ENCODE results near the gene C11orf86.

Gene C11orf86

DNA sequence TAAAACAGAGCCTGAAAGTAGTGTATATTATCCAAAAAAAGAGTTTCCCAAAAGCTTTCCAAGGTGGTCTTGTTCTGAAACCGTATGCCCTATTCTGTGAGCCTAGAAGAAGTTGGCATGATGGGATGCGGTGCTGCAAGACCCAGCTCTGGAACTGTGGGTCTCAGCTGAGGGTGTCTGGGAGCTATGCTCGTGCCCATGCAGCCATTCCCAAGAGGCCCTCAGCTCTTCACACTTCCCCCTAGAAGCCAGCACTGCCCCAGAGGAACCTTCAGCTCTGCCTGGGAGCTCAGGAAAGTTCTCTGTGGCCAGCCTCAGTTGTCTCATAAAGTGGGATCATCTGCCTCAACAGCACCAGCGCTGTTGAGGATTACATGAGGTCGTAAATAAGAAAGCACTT, 41.4 kb downstream of the C11orf86 start:
- no peak for DNase-seq
- TF ChIP-seq, protein P1, sequence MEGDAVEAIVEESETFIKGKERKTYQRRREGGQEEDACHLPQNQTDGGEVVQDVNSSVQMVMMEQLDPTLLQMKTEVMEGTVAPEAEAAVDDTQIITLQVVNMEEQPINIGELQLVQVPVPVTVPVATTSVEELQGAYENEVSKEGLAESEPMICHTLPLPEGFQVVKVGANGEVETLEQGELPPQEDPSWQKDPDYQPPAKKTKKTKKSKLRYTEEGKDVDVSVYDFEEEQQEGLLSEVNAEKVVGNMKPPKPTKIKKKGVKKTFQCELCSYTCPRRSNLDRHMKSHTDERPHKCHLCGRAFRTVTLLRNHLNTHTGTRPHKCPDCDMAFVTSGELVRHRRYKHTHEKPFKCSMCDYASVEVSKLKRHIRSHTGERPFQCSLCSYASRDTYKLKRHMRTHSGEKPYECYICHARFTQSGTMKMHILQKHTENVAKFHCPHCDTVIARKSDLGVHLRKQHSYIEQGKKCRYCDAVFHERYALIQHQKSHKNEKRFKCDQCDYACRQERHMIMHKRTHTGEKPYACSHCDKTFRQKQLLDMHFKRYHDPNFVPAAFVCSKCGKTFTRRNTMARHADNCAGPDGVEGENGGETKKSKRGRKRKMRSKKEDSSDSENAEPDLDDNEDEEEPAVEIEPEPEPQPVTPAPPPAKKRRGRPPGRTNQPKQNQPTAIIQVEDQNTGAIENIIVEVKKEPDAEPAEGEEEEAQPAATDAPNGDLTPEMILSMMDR (IDR thresholded peaks at IDR 0.05; ENCODE audit: borderline replicate concordance, extremely low read depth, low read length, poor library complexity, severe bottlenecking): no peak
- no peak for TF ChIP-seq EZH2 (IDR thresholded peaks at IDR 0.05; ENCODE audit: borderline replicate concordance, low read depth, low read length, severe bottlenecking)
- H3K27ac ChIP-seq (ENCODE audit: low read length): no peak overlapping the region
- no peaks in the 10 kb centered on the region for H3K79me2 ChIP-seq (ENCODE audit: insufficient read depth, low read length)
- no peak for ATAC-seq (ENCODE audit: insufficient read depth, low read depth)
- no peak overlapping the region for H2AFZ ChIP-seq (ENCODE audit: low read depth, low read length)
- H3K4me1 ChIP-seq (ENCODE audit: insufficient read depth, low read length): no peaks in the 10 kb centered on the region
- no peak overlapping the region for H3K4me3 ChIP-seq (ENCODE audit: low read depth in 1 of 2, low read length in 2 of 2)
- H4K20me1 ChIP-seq (ENCODE audit: insufficient read depth, low read length): peaks cover 4% of the 10 kb centered on the region; the same call in 1 of the 2 replicates
- no peaks in the 10 kb centered on the region for H3K27me3 ChIP-seq (ENCODE audit: insufficient read depth, low read length, poor library complexity)
- no peaks in the 10 kb centered on the region for H3K9me3 ChIP-seq (ENCODE audit: insufficient read depth, low read length, severe bottlenecking)
- H3K4me2 ChIP-seq (ENCODE audit: insufficient read depth, low read length): no peak overlapping the region
- no peaks in the 10 kb centered on the region for H3K36me3 ChIP-seq (ENCODE audit: insufficient read depth, low read length)
- no peak overlapping the region for H3K9ac ChIP-seq (ENCODE audit: low read depth, low read length)

DNA sequence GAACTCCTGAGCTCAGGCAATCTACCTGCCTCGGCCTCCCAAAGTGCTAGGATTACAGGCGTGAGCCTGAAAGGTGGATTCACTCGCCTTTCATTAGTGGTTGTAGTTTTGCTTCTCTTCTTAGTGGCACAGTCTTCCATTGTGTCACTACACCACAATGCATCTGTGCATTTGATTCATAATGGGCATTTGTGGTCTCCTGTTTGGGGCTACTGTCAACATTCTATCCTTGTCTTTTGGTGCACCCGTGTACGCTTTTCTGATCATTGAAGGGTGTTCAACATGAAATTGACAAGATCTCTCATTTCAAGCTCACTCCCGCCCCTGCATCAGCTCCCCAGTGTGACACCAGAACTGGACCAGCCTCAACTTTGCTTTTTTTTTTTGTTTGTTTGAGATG, 45.8 kb downstream of the C11orf86 start:
- Histone ChIP-seq H3K27ac (ENCODE audit: low read length) (no peak overlapping the region), H3K27me3 (ENCODE audit: insufficient read depth, low read length, poor library complexity) (peaks cover 4% of the 10 kb centered on the region), H3K9ac (ENCODE audit: low read depth, low read length) (no peak overlapping the region), H3K4me3 (ENCODE audit: low read depth in 1 of 2, low read length in 2 of 2) (no peak overlapping the region), H4K20me1 (ENCODE audit: insufficient read depth, low read length) (peaks cover 14% of the 10 kb centered on the region), H3K4me2 (ENCODE audit: insufficient read depth, low read length) (no peak overlapping the region), H3K79me2 (ENCODE audit: insufficient read depth, low read length) (no peaks in the 10 kb centered on the region), H3K4me1 (ENCODE audit: insufficient read depth, low read length) (peaks cover 17% of the 10 kb centered on the region), H3K9me3 (ENCODE audit: insufficient read depth, low read length, severe bottlenecking) (no peaks in the 10 kb centered on the region), H3K36me3 (ENCODE audit: insufficient read depth, low read length) (no peaks in the 10 kb centered on the region), H2AFZ (ENCODE audit: low read depth, low read length) (no peak overlapping the region)
- no peak for DNase-seq
- ATAC-seq (ENCODE audit: insufficient read depth, low read depth): no peak
- TF ChIP-seq EZH2 (IDR thresholded peaks at IDR 0.05; ENCODE audit: borderline replicate concordance, low read depth, low read length, severe bottlenecking): no peak
- TF ChIP-seq, protein P1 (IDR thresholded peaks at IDR 0.05; ENCODE audit: borderline replicate concordance, extremely low read depth, low read length, poor library complexity, severe bottlenecking): no peak

DNA sequence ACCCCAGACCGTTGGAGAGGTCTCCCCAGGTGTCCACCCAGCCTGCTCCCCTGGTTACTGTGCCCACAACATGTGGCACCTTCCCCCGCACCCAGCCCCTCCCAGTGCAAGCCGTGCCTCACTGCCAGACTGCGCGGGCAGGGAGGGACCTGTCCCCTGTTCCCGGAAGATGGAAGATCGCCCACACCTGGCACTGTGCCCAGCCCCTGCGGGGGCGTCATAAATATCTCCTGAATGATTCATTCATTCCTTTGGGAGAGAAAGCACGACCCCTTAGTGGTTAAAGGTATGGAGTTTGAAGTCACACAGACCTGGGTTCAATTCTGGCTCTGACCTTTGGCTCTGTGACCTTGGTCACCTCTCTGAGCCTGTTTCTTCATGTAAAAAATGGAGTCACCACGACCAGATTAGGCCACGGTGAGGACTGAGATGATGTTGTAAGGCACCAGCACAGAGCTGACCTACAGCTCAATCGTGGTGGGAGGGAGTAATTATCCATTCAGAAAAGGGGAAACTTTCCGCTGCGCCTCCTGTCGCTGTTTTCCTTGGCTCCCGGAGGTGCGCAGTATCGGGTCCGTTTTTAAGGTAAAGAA, 47.3 kb downstream of the C11orf86 start:
- H3K4me1 ChIP-seq (ENCODE audit: insufficient read depth, low read length): peaks cover 17% of the 10 kb centered on the region
- DNase-seq: no peak
- no peaks in the 10 kb centered on the region for H3K36me3 ChIP-seq (ENCODE audit: insufficient read depth, low read length)
- no peak for ATAC-seq (ENCODE audit: insufficient read depth, low read depth)
- H3K4me2 ChIP-seq (ENCODE audit: insufficient read depth, low read length): no peak overlapping the region
- TF ChIP-seq, protein P1 (IDR thresholded peaks at IDR 0.05; ENCODE audit: borderline replicate concordance, extremely low read depth, low read length, poor library complexity, severe bottlenecking): no peak
- no peak for TF ChIP-seq EZH2 (IDR thresholded peaks at IDR 0.05; ENCODE audit: borderline replicate concordance, low read depth, low read length, severe bottlenecking)
- H4K20me1 ChIP-seq (ENCODE audit: insufficient read depth, low read length): peaks cover 14% of the 10 kb centered on the region
- no peak overlapping the region for H3K9ac ChIP-seq (ENCODE audit: low read depth, low read length)
- H3K79me2 ChIP-seq (ENCODE audit: insufficient read depth, low read length): no peaks in the 10 kb centered on the region
- H3K4me3 ChIP-seq (ENCODE audit: low read depth in 1 of 2, low read length in 2 of 2): no peak overlapping the region
- peaks cover 4% of the 10 kb centered on the region for H3K27me3 ChIP-seq (ENCODE audit: insufficient read depth, low read length, poor library complexity)
- H2AFZ ChIP-seq (ENCODE audit: low read depth, low read length): no peak overlapping the region
- no peak overlapping the region for H3K27ac ChIP-seq (ENCODE audit: low read length)
- H3K9me3 ChIP-seq (ENCODE audit: insufficient read depth, low read length, severe bottlenecking): no peaks in the 10 kb centered on the region
